Prostate gland (tissue), 2 donors: ENCODE data around the gene EIF4G1. TPM values are rescaled to one million over a fixed set of nuclear protein-coding genes. Genes with fewer than 3 reads are reported as not detected.
A peak's percentile ranks its signal among the peaks of the same experiment; 100 is the strongest.
"Not testable (repeated sequence)": the region's sequence is repeated elsewhere in the genome, so short reads cannot be mapped to it uniquely, and the experiment has no call there.

Experiments used
- DNase-seq: peaks from one replicate; pipeline ENCODE4 v3.0.0-alpha.2; 2019; ENCODE audit warnings: low spot score
- H3K27ac ChIP-seq, 2 donors: fragments of 200-600 bp; sonication (generic); 2 replicates each; pipeline ENCODE4 v1.5.1; 2017 to 2019
- H3K27me3 ChIP-seq: fragments of 200-600 bp; sonication (generic); replicated peaks from 2 replicates; pipeline ENCODE4 v1.5.1; 2019; ENCODE audit not compliant: insufficient read depth
- H3K36me3 ChIP-seq, 2 donors: fragments of 200-600 bp; sonication (generic); 1 replicate in 1 of 2; 2 replicates in 1 of 2; pipeline versions ENCODE4 v1.5.1 to v1.8.1; 2017 to 2019
- H3K4me1 ChIP-seq: fragments of 200-600 bp; sonication (generic); replicated peaks from 2 replicates; pipeline ENCODE4 v1.5.1; 2019
- H3K4me3 ChIP-seq, 2 donors: fragments of 200-600 bp; sonication (generic); 2 replicates each; pipeline ENCODE4 v1.5.1; 2017 to 2019
- H3K9me3 ChIP-seq: fragments of 200-600 bp; sonication (generic); 2 replicates; pipeline ENCODE4 v1.5.1; 2017
- POLR2A ChIP-seq: fragments of 450-650 bp; IDR thresholded peaks from one replicate; pipeline ENCODE4 v1.6.1; 2016; ENCODE audit warnings: antibody characterized with exemption, mild to moderate bottlenecking
- POLR2AphosphoS5 ChIP-seq: sonication (generic); formaldehyde crosslinking; IDR thresholded peaks from one replicate; pipeline ENCODE4 v1.6.1; 2017; ENCODE audit warnings: antibody characterized with exemption
- WGBS: methylation state at CpG from one replicate; pipeline ENCODE4 v1.1.5; 2018; 5-methylcytosine and 5-hydroxymethylcytosine counted together
- intact Hi-C: fragments of 100-400 bp; cut with DNase I; formaldehyde crosslinking; loops from one replicate; pipeline ENCODE4 v1.14.2; 2022
- total RNA-seq, 2 donors: library from RNA; depleted of rRNA; stranded (reverse); fragments of >200 nt; gene quantifications; one replicate each; pipeline ENCODE4 v1.1.0, GENCODE V29; 2016
- TF ChIP-seq, protein P1 (sequence below), 4 experiments: fragments of 200-600 bp in 2 of 4; fragments of 450-650 bp in 2 of 4; sonication (generic) in 2 of 4; IDR thresholded peaks; 1 replicate in 3 of 4; 2 replicates in 1 of 4; pipeline ENCODE4 v1.5.1; 2016 to 2019; ENCODE audit warnings: antibody characterized with exemption in 4 of 4, mild to moderate bottlenecking in 2 of 4, moderate library complexity in 2 of 4

Gene EIF4G1, protein sequence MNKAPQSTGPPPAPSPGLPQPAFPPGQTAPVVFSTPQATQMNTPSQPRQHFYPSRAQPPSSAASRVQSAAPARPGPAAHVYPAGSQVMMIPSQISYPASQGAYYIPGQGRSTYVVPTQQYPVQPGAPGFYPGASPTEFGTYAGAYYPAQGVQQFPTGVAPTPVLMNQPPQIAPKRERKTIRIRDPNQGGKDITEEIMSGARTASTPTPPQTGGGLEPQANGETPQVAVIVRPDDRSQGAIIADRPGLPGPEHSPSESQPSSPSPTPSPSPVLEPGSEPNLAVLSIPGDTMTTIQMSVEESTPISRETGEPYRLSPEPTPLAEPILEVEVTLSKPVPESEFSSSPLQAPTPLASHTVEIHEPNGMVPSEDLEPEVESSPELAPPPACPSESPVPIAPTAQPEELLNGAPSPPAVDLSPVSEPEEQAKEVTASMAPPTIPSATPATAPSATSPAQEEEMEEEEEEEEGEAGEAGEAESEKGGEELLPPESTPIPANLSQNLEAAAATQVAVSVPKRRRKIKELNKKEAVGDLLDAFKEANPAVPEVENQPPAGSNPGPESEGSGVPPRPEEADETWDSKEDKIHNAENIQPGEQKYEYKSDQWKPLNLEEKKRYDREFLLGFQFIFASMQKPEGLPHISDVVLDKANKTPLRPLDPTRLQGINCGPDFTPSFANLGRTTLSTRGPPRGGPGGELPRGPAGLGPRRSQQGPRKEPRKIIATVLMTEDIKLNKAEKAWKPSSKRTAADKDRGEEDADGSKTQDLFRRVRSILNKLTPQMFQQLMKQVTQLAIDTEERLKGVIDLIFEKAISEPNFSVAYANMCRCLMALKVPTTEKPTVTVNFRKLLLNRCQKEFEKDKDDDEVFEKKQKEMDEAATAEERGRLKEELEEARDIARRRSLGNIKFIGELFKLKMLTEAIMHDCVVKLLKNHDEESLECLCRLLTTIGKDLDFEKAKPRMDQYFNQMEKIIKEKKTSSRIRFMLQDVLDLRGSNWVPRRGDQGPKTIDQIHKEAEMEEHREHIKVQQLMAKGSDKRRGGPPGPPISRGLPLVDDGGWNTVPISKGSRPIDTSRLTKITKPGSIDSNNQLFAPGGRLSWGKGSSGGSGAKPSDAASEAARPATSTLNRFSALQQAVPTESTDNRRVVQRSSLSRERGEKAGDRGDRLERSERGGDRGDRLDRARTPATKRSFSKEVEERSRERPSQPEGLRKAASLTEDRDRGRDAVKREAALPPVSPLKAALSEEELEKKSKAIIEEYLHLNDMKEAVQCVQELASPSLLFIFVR (N-terminal part only)
- 100 to 1,000 TPM; 331 to 370 TPM for total RNA-seq

DNA sequence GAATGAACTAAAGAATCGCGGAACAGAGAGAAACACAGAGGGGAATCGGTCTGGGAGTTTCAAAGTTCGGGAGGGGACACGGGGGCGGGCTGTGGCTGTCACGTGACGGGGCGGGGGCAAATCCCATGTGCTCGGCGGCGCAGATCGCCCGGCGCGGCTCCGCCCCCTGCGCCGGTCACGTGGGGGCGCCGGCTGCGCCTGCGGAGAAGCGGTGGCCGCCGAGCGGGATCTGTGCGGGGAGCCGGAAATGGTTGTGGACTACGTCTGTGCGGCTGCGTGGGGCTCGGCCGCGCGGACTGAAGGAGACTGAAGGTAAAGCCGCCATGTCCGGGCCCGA, at the start of gene EIF4G1:
EIF4G1 (plus strand) TSS at position 244 of the 337 bp plus-strand sequence. CDS start 1,191 bp downstream, outside the sequence.
- under 1% methylated on average over 37 of the region's 40 CpGs for WGBS
- H3K27ac ChIP-seq, result peak within 1 kb of the TSS; percentile 93 to 96
- DNase-seq, result peak; percentile 93
- no peaks in the 10 kb centered on the region for H3K27me3 ChIP-seq
- H3K4me1 ChIP-seq, result peaks cover 14% of the 10 kb centered on the region
- H3K4me3 ChIP-seq, result peak within 1 kb of the TSS; percentile 59 to 67
- intact Hi-C loops, result loop anchor here (2.0 kb wide), 1 partner anchor 16 kb away; the partner anchor contains the start of gene PSMD2
- no peaks in the 10 kb centered on the region for H3K9me3 ChIP-seq
- H3K36me3 ChIP-seq, result no peaks in the 10 kb centered on the region
- TF ChIP-seq POLR2A, result peak; percentile 71
- TF ChIP-seq, protein P1, sequence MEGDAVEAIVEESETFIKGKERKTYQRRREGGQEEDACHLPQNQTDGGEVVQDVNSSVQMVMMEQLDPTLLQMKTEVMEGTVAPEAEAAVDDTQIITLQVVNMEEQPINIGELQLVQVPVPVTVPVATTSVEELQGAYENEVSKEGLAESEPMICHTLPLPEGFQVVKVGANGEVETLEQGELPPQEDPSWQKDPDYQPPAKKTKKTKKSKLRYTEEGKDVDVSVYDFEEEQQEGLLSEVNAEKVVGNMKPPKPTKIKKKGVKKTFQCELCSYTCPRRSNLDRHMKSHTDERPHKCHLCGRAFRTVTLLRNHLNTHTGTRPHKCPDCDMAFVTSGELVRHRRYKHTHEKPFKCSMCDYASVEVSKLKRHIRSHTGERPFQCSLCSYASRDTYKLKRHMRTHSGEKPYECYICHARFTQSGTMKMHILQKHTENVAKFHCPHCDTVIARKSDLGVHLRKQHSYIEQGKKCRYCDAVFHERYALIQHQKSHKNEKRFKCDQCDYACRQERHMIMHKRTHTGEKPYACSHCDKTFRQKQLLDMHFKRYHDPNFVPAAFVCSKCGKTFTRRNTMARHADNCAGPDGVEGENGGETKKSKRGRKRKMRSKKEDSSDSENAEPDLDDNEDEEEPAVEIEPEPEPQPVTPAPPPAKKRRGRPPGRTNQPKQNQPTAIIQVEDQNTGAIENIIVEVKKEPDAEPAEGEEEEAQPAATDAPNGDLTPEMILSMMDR (IDR thresholded peaks at IDR 0.05), result no peak
- TF ChIP-seq POLR2AphosphoS5, result peak; percentile 71

DNA sequence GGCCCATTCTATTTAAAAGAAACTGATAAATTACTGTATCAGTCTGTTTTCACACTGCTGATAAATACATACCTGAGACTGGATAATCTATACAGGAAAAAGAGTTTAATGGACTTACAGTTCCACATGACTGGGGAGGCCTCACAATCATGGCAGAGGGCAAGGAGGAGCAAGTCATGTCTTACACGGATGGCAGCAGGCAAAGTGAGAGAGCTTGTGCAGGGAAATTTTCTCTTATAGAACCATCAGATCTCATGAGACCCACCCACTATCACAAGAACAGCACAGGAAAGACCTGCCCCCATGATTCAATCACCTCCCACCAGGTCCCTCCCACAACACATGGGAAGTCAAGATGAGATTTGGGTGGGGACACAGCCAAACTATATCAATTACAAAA, 47.2 kb upstream of the EIF4G1 start:
- H3K4me3 ChIP-seq, H3K27ac ChIP-seq, H3K4me1 ChIP-seq, H3K9me3 ChIP-seq, H3K36me3 ChIP-seq, intact Hi-C loops, H3K27me3 ChIP-seq, DNase-seq: not testable (repeated sequence)
- WGBS, result 84% methylated on average over 1 of the region's 1 CpG

GRCh38 chr3:184272269-184272668, 42.1 kb upstream of the EIF4G1 start:
- no peak overlapping the region for H3K27ac ChIP-seq
- no peaks in the 10 kb centered on the region for H3K36me3 ChIP-seq
- DNase-seq, result no peak
- no peaks in the 10 kb centered on the region for H3K4me1 ChIP-seq
- TF ChIP-seq POLR2AphosphoS5, result no peak
- no peak for TF ChIP-seq POLR2A
- TF ChIP-seq, protein P1 (IDR thresholded peaks at IDR 0.05), result no peak
- no peak overlapping the region for H3K4me3 ChIP-seq
- intact Hi-C loops, result no loop called here
- peaks cover 8% of the 10 kb centered on the region for H3K27me3 ChIP-seq
- no peaks in the 10 kb centered on the region for H3K9me3 ChIP-seq
- WGBS, result 55% methylated on average over 1 of the region's 1 CpG

DNA sequence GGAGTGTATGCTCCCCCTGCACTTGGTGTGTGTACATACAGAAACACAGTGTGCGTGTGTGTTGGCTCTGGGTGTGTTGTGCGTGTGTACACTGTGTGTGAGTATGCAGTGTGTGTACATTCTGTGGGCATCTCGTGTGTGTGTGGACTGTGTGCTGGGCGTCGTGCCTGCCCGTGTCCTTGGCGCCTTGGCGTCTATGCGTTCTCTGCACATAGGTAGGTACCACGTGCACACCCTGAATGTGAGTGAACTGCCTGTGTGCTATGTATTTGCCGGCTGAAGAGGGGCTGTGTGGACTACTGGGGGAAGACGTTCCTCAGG, 39.1 kb upstream of the EIF4G1 start:
- intact Hi-C loops, result no loop called here
- Histone ChIP-seq H3K27me3 (peaks cover 8% of the 10 kb centered on the region), H3K36me3 (no peaks in the 10 kb centered on the region), H3K4me1 (no peaks in the 10 kb centered on the region), H3K27ac (no peak overlapping the region), H3K9me3 (no peaks in the 10 kb centered on the region), H3K4me3 (no peak overlapping the region)
- TF ChIP-seq, protein P1 (IDR thresholded peaks at IDR 0.05), result no peak
- no peak for TF ChIP-seq POLR2A
- TF ChIP-seq POLR2AphosphoS5, result no peak
- DNase-seq, result no peak
- WGBS, result 70% methylated on average over 12 of the region's 12 CpGs
